SK-MEL-5 (cell line): ENCODE measurements around the gene NCCRP1. TPM values are rescaled to one million over a fixed set of nuclear protein-coding genes. Genes with fewer than 3 reads are reported as not detected.

Experiments
- DNase-seq: peaks from one replicate; pipeline ENCODE4 v3.0.0-alpha.2; 2016; ENCODE audit warnings: low read depth, low spot score
- in situ Hi-C: cut with HindIII; loops from 2 replicates; pipeline ENCODE4 v1.10.0; 2016; ENCODE audit warnings: low sequenced_read_pairs, high pct_unique_total_duplicates, low pct_unique_long_range_greater_than_20kb
- total RNA-seq: library from RNA; depleted of rRNA; stranded (reverse); fragments of >200 nt; shearing (Covaris generic); gene quantifications from 2 replicates; pipeline ENCODE4 v1.2.3, GENCODE V29; 2014

NCCRP1 gene
- total RNA-seq, 1 experiment from 2014 or later: 0.21 TPM

- no peak for DNase-seq
- in situ Hi-C loops: no loop called here
Observed at GRCh38 chr19:39174558-39175544, 21.9 kb upstream of the NCCRP1 start.

DNA sequence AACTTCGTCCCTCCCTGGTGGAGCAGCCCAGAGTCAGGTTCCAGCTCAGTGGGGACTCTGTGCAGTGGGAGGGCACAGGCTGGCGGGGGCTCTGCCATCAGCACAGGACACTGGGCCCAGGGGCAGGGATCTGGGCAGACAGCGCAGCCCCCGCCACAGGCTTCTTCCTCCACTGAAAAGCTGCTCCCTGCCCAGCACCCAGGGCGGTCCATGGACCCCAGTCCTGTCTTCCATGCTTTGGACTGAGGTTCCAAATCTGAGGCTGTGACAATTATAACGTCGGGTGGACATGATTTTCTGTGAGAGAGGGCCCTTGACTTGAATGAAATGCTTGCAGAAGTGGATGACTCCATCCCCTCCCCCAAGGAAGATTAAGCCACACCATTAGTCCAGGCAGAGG lies 21.2 kb upstream of the NCCRP1 start:
- DNase-seq: no peak
- in situ Hi-C loops: no loop called here

GRCh38 chr19:39177110-39177699 lies 19.6 kb upstream of the NCCRP1 start:
- DNase-seq: no peak
- in situ Hi-C loops: no loop called here

- in situ Hi-C loops: no loop called here
- DNase-seq: no peak
Observed at GRCh38 chr19:39177736-39178135, 19.0 kb upstream of the NCCRP1 start.

GRCh38 chr19:39178296-39179006 lies 18.3 kb upstream of the NCCRP1 start:
- in situ Hi-C loops: no loop called here
- DNase-seq: no peak

DNA sequence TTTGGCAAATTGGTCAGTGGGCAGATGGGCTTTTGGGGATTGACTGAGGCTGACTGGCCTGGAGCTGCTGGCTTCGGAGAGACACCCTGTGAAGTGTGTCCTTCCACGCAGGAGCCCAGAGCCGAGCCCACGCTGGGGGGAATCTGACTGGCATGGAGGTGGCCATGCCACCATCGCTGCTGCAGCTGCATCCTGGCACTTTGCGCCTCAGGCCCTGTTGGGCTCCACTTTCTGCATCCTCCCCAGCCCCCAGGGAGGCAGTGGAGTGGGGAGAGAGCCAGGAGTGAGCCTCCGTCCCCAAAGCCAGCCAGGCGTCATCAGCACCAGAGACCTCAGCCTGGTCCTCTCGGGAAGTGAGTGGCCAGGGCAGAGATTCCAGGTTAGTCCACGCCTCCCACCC lies 17.0 kb upstream of the NCCRP1 start:
- in situ Hi-C loops: no loop called here
- no peak for DNase-seq

DNA sequence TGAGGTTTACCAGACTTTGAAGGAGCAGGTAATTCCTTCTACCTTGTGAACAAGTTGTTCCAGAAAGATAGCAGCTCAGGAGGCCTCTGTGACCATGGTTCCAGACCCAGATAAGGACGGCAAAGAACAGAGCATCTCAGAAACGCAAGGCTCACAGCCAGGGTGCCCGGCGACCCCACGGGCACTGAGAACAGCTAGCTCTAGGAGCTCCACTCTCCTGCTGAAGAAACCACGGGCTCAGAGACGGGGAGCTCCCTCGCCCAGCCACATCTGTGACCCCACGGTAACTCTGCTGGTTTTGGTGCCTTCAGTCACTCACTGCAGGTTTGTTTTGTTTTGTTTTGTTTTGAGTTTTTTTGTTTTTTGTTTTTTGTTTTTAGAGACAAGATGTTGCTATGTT lies 16.0 kb upstream of the NCCRP1 start:
- in situ Hi-C loops: no loop called here
- no peak for DNase-seq

GRCh38 chr19:39181500-39182173 lies 15.1 kb upstream of the NCCRP1 start:
- in situ Hi-C loops: no loop called here
- no peak for DNase-seq

GRCh38 chr19:39182174-39182505 lies 14.6 kb upstream of the NCCRP1 start:
- in situ Hi-C loops: no loop called here
- DNase-seq: no peak

DNA sequence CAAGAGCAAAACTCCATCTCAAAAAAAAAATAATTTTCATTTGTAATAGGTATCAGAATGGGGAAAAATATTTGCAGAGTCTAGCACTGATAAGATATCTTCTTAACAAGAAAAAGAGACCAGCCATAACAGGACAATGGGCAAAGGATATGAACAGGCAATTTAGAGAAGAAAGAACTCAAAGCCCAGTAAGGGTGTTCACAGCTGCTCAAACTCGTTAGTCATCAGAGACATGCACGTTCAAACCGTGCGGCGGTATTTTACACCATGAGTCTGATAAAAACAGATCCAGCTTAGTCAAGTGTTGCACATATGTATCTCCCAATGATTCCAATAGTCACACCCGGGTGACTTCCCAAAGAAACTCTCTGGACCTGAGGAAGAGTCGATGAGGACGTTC lies 13.7 kb upstream of the NCCRP1 start:
- no peak for DNase-seq
- in situ Hi-C loops: no loop called here

- in situ Hi-C loops: no loop called here
Observed at GRCh38 chr19:39186391-39186790, 10.4 kb upstream of the NCCRP1 start.

DNA sequence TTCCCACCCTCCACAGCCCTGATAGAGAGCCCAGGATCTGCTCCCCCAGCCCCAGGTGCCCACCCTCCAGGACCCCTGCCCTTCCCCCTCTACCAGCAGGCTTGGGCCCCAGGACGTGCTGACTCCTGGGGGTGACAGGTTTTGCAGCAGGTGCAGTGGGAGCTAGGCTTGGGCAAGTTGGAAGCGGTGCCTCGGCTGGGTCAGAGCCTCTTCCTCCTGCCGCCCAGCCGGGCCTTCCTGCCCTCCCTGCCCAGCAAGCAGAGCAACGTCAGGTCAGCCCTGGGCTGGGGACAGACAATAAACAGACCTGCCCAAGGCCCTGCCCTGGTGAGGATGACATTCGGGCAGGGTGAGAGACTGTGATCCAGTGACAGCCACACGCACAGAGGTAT lies 9.2 kb upstream of the NCCRP1 start:
- in situ Hi-C loops: no loop called here

More at GRCh38 chr19:39186391-39186790, 10.4 kb upstream of the NCCRP1 start:
- no peak for DNase-seq

GRCh38 chr19:39188960-39189359 lies 7.8 kb upstream of the NCCRP1 start:
- in situ Hi-C loops: no loop called here
- DNase-seq: no peak

More for the DNA sequence above, 9.2 kb upstream of the NCCRP1 start:
- DNase-seq: no peak

DNA sequence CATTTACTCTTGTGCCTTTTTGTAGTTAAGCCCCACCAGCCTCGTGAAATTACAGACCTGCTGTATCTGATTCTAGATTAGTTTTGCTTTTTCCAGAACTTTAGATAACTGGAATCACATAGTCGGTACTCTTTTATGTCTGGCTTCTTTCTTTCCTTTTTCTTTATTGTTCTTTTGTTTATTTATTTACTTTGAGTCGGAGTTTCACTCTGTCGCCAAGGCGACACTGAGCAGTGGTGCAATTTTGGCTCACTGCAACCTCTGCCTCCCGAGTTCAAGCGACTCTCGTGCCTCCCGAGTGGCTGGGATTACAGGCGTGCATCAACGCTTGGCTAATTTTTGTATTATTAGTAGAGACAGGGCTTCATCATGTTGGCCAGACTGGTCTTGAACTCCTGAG lies 6.0 kb upstream of the NCCRP1 start:
- in situ Hi-C loops: no loop called here
- DNase-seq: no peak

DNA sequence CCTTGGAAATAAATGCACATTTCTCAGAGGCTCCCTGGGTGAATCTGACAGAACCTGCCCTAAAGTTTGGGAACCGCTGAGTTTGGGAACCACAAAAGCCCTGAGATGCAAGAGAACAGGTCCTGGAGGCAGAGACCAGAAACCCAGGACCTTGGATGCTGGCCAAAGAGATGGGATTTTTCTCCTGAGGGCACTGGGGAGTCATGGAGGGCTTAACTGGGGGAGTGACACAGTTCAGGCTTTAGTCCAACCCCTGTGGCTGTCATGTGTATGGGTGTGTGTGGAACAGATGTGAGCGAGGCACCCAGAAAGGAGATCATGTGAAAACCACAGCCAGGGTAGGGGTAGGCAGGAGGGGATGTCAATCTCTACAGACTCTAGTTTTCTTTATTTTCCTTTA lies 3.9 kb upstream of the NCCRP1 start:
- in situ Hi-C loops: no loop called here
- no peak for DNase-seq

- in situ Hi-C loops: no loop called here
- no peak for DNase-seq
Observed at GRCh38 chr19:39193803-39194202, 3.0 kb upstream of the NCCRP1 start.

DNA sequence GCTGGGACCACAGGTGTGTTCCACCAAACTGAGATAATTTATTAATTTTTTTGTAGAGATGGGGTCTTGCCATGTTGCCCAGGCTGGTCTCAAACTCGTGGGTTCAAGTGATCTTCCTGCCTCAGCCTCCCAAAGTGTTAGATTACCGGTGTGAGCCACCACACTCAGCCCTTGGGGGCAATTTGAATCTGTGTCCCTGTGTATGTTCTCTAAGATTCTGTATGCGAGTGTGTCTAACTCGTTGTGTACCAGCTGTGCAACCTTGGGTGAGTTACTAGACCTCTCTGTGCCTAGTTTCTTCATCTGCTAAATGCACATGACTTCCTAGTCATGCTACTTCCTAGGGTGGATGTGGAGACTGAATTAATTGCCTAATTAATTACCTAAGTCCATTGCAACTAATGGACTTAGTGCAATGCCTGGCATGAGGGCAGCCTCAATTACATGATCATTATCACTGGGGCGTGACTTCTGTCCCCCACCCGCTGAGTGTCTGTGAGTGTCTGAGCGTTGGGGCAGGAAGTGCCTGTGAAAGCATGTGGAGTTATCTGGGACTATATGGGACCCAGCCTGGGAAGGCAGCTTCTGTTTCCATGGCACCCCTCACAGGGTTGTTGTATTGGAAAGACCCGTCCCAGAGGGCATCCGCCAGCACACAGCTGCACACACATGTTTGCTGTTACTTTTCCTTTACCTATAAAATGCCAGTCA lies 1.8 kb upstream of the NCCRP1 start:
- no peak for DNase-seq
- in situ Hi-C loops: no loop called here
